ENCODE results near the gene PIK3R5.
"Not testable (repeated sequence)": the region's sequence is repeated elsewhere in the genome, so short reads cannot be mapped to it uniquely, and the experiment has no call there.

PIK3R5 gene

GRCh38 chr17:8985054-8985701, 19.7 kb upstream of the PIK3R5 start:
- DNase-seq, result no peak

GRCh38 chr17:8984225-8984624, 18.7 kb upstream of the PIK3R5 start:
- DNase-seq, result not testable (repeated sequence)

- no peak for DNase-seq
Observed at GRCh38 chr17:8981443-8981842, 15.9 kb upstream of the PIK3R5 start.

- no peak for DNase-seq
Observed at GRCh38 chr17:8979715-8980114, 14.2 kb upstream of the PIK3R5 start.

GRCh38 chr17:8976638-8977037, 11.1 kb upstream of the PIK3R5 start:
- no peak for DNase-seq

GRCh38 chr17:8975091-8975725, 9.7 kb upstream of the PIK3R5 start:
- DNase-seq, result no peak

- no peak for DNase-seq
Observed at GRCh38 chr17:8969901-8970300, 4.4 kb upstream of the PIK3R5 start.

- no peak for DNase-seq
Observed at GRCh38 chr17:8968503-8968902, 3.0 kb upstream of the PIK3R5 start.

- no peak for DNase-seq
Observed at GRCh38 chr17:8967861-8968260, 2.4 kb upstream of the PIK3R5 start.

- no peak for DNase-seq
Observed at GRCh38 chr17:8966926-8967325, 1.4 kb upstream of the PIK3R5 start.

GRCh38 chr17:8964801-8965393, 610 bp downstream of the PIK3R5 start:
- no peak for DNase-seq

- DNase-seq, result no peak
Observed at GRCh38 chr17:8963647-8964258, 1.8 kb downstream of the PIK3R5 start.

- DNase-seq, result no peak
Observed at GRCh38 chr17:8963014-8963413, 2.5 kb downstream of the PIK3R5 start.

GRCh38 chr17:8961829-8962228, 3.7 kb downstream of the PIK3R5 start:
- DNase-seq, result no peak

- DNase-seq, result no peak
Observed at GRCh38 chr17:8960325-8961140, 5.0 kb downstream of the PIK3R5 start.

GRCh38 chr17:8959312-8959918, 6.1 kb downstream of the PIK3R5 start:
- DNase-seq, result no peak

- no peak for DNase-seq
Observed at GRCh38 chr17:8957721-8958120, 7.8 kb downstream of the PIK3R5 start.

GRCh38 chr17:8956465-8956902, 9.0 kb downstream of the PIK3R5 start:
- no peak for DNase-seq

GRCh38 chr17:8955021-8955959, 10.2 kb downstream of the PIK3R5 start:
- no peak for DNase-seq

GRCh38 chr17:8954339-8954738, 11.2 kb downstream of the PIK3R5 start:
- DNase-seq, result no peak

- DNase-seq, result no peak
Observed at GRCh38 chr17:8953156-8953885, 12.2 kb downstream of the PIK3R5 start.
